Measurements from ENCODE around the gene RAPGEF1. TPM values are rescaled to one million over a fixed set of nuclear protein-coding genes. Genes with fewer than 3 reads are reported as not detected.

The RAPGEF1 gene
- total and polyA plus RNA-seq, 2 experiments from 2014 or later, result 9.9 to 82.8 TPM

DNA sequence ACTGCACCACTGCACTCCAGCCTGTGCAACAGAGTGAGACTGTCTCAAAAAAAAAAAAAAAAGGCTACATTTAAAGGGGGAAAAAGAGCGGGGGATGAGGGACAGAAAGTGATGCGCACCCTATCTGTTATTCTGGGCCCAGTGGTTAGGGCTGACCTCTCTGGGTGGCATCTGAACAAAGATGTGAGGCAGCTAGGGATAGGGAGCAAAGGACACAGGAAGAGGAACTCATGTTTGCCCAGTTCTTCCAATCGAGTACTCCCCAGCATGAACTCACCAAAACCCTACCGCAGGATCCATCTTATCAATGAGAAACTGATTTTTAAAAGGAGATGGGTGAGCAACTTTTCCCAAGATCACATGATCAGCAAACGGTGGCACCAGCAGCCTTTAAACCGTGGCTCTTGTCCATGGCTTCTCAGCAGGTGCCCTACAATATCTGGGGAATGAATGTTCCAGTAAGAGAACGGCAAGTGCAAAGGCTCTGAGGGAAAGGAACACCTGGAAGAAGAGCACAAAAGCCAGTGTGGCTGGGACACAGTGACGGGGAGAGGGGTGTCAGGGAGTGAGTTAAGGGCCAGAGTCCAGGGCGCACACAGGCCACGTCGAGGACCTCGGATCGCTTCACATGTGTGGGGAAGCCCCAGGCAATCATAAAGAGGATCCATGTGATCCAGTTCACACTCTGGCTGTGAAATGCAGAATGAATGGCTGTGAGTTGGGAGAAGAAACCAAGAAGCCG is 22.0 kb downstream of the RAPGEF1 start:
- Mint-ChIP-seq H3K4me1 (peaks cover 8% of the 10 kb centered on the region), H3K4me3 (no peak overlapping the region), H3K36me3 (ENCODE audit: low read depth) (peaks cover 8% of the 10 kb centered on the region; the same call in 1 of the 3 replicates), H3K27me3 (ENCODE audit: insufficient read depth, low read depth, poor library complexity) (peaks cover 6% of the 10 kb centered on the region), H3K27ac (no peak overlapping the region), H3K9me3 (no peaks in the 10 kb centered on the region; the same call in 2 of the 3 replicates)
- Histone ChIP-seq H3F3A (replicated peaks; ENCODE audit: low read depth) (no peaks in the 10 kb centered on the region), H3K27ac (ENCODE audit: low read depth) (no peak overlapping the region), H3K4me1 (ENCODE audit: insufficient read depth) (peaks cover 7% of the 10 kb centered on the region), H3K4me2 (no peak overlapping the region), H3K4me3 (no peak overlapping the region), H4K20me1 (replicated peaks; ENCODE audit: insufficient read depth) (peaks cover 9% of the 10 kb centered on the region; the same call in 1 of the 2 replicates), H3K9me2 (ENCODE audit: insufficient read depth) (no peaks in the 10 kb centered on the region), H3K27me3 (ENCODE audit: insufficient read depth) (no peaks in the 10 kb centered on the region), H3K79me2 (replicated peaks; ENCODE audit: insufficient read depth) (peaks cover 97% of the 10 kb centered on the region), H2AFZ (no peak overlapping the region), H3K36me3 (ENCODE audit: insufficient read depth) (no peaks in the 10 kb centered on the region)
- ATAC-seq (no peak), DNase-seq (ENCODE audit: low spot score) (no peak)
- no peak for TF ChIP-seq JUNB (IDR thresholded peaks at IDR 0.05; ENCODE audit: unreplicated experiment)
- no peak for TF ChIP-seq CTCF (conservative IDR thresholded peaks at IDR 0.05; ENCODE audit: low read depth in 2 of 2)
- no peak for TF ChIP-seq ZNF114 (CRISPR knock-in tag; IDR thresholded peaks at IDR 0.05)
- TF ChIP-seq POLR2AphosphoS5 (IDR thresholded peaks at IDR 0.05; ENCODE audit: low read depth), result no peak
- no peak for TF ChIP-seq NANOG (IDR thresholded peaks at IDR 0.05; ENCODE audit: borderline replicate concordance)

DNA sequence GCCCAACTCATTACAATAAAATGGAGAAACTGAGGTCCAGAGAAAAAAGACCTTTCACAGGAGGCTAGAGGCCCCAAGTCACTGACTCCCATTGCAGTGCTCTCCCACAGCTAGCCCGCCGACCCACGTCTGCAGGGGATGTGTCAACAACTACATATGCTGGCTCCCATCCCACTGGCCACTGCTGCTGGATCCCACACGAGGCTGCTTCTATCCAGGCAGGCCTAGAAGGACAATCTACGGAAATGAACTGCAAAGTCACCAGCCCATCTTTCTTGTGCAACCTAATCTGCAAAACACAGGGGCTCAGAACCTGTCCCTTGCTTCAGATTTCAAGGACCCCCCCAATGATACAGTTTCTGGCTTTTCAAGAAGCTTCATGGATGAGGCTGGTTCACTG is 24.0 kb downstream of the RAPGEF1 start:
- peaks cover 14% of the 10 kb centered on the region for H3K4me1 ChIP-seq (ENCODE audit: insufficient read depth)
- no peaks in the 10 kb centered on the region for H3K27me3 ChIP-seq (ENCODE audit: insufficient read depth)
- Mint-ChIP-seq H3K27me3 (ENCODE audit: insufficient read depth, low read depth, poor library complexity) (peaks cover 7% of the 10 kb centered on the region), H3K36me3 (ENCODE audit: low read depth) (peaks cover 8% of the 10 kb centered on the region; the same call in 1 of the 3 replicates), H3K4me1 (peaks cover 17% of the 10 kb centered on the region), H3K27ac (no peak overlapping the region), H3K9me3 (no peaks in the 10 kb centered on the region), H3K4me3 (no peak overlapping the region)
- no peaks in the 10 kb centered on the region for H3K36me3 ChIP-seq (ENCODE audit: insufficient read depth)
- TF ChIP-seq NANOG (IDR thresholded peaks at IDR 0.05; ENCODE audit: borderline replicate concordance) (no peak), ZNF331 (CRISPR knock-in tag; IDR thresholded peaks at IDR 0.05; ENCODE audit: low read depth) (no peak), EZH2phosphoT487 (IDR thresholded peaks at IDR 0.05; ENCODE audit: unreplicated experiment) (no peak), POLR2AphosphoS5 (IDR thresholded peaks at IDR 0.05; ENCODE audit: low read depth) (no peak), CTCF (conservative IDR thresholded peaks at IDR 0.05; ENCODE audit: low read depth in 2 of 2) (no peak), STAT1 (IDR thresholded peaks at IDR 0.05; ENCODE audit: unreplicated experiment) (no peak), CREB1 (CRISPR knock-in tag; IDR thresholded peaks at IDR 0.05; ENCODE audit: low read depth) (no peak), ZNF114 (CRISPR knock-in tag; IDR thresholded peaks at IDR 0.05) (no peak)
- no peaks in the 10 kb centered on the region for H3F3A ChIP-seq (replicated peaks; ENCODE audit: low read depth)
- H3K79me2 ChIP-seq (replicated peaks; ENCODE audit: insufficient read depth), result peaks cover 97% of the 10 kb centered on the region
- no peaks in the 10 kb centered on the region for H3K9me2 ChIP-seq (ENCODE audit: insufficient read depth)
- no peak overlapping the region for H3K27ac ChIP-seq (ENCODE audit: low read depth)
- H4K20me1 ChIP-seq (replicated peaks; ENCODE audit: insufficient read depth), result peaks cover 3% of the 10 kb centered on the region; the same call in 1 of the 2 replicates
- DNase-seq (ENCODE audit: low spot score), result no peak
- no peak overlapping the region for H2AFZ ChIP-seq
- H3K4me3 ChIP-seq, result no peak overlapping the region
- ATAC-seq, result no peak
- H3K4me2 ChIP-seq, result no peak overlapping the region
